Stimulated activated CD8-positive, alpha-beta memory T cell treated with anti-CD3 and anti-CD28 coated beads, Interleukin-12 subunit alpha, Interleukin-12 subunit beta, amount 100 ng/mL, for 4 hours (primary cell): ENCODE results near the gene ZNF627.
A peak's percentile ranks its signal among the peaks of the same experiment; 100 is the strongest.
"Not testable (repeated sequence)": the region's sequence is repeated elsewhere in the genome, so short reads cannot be mapped to it uniquely, and the experiment has no call there.

Experiments used
- DNase-seq: peaks from one replicate; pipeline ENCODE4 v3.0.0-alpha.2; 2020; ENCODE audit warnings: low read depth

Gene ZNF627

GRCh38 chr19:11597202-11598102 is at the start of gene ZNF627:
TSS of gene ZNF627 (plus strand) at chr19:11597483. CDS start at chr19:11597628, 145 bp downstream.
- DNase-seq: peak; percentile 95

GRCh38 chr19:11547929-11548700 is 49.2 kb upstream of the ZNF627 start:
- DNase-seq: no peak

DNA sequence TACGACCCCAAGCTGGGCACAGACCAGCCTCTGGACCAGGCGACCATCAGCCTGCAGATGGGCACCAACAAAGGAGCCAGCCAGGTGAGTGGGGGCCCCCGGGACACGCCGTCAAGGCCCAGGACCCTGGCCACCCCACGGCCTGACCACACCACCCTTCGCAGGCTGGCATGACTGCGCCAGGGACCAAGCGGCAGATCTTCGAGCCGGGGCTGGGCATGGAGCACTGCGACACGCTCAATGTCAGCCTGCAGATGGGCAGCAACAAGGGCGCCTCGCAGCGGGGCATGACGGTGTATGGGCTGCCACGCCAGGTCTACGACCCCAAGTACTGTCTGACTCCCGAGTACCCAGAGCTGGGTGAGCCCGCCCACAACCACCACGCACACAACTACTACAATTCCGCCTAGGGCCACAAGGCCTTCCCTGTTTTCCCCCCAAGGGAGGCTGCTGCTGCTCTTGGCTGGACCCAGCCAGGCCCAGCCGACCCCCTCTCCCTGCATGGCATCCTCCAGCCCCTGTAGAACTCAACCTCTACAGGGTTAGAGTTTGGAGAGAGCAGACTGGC is 47.8 kb upstream of the ZNF627 start:
- DNase-seq: no peak

DNA sequence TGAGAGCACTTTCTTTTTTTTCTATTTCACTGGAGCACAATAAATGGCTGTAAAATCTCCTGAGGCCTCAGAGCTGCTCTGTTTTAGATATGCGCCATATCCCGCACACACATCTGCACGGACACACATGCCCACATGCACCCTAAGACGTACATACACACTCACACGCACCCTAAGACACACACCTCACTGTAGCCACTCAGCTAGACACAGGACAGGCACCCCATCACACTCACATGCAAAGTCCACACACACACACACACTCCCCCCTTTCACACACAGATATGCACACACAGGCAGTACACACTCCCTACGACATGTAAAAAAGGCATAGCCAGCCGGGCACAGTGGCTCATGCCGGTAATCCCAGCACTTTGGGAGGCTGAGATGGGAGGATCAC is 47.0 kb upstream of the ZNF627 start:
- DNase-seq: no peak

GRCh38 chr19:11551603-11552235 is 45.6 kb upstream of the ZNF627 start:
- DNase-seq: no peak

GRCh38 chr19:11552666-11553372 is 44.5 kb upstream of the ZNF627 start:
- DNase-seq: no peak

- no peak for DNase-seq
Observed at GRCh38 chr19:11554160-11554559, 43.1 kb upstream of the ZNF627 start.

- no peak for DNase-seq
Observed at GRCh38 chr19:11555246-11555645, 42.0 kb upstream of the ZNF627 start.

DNA sequence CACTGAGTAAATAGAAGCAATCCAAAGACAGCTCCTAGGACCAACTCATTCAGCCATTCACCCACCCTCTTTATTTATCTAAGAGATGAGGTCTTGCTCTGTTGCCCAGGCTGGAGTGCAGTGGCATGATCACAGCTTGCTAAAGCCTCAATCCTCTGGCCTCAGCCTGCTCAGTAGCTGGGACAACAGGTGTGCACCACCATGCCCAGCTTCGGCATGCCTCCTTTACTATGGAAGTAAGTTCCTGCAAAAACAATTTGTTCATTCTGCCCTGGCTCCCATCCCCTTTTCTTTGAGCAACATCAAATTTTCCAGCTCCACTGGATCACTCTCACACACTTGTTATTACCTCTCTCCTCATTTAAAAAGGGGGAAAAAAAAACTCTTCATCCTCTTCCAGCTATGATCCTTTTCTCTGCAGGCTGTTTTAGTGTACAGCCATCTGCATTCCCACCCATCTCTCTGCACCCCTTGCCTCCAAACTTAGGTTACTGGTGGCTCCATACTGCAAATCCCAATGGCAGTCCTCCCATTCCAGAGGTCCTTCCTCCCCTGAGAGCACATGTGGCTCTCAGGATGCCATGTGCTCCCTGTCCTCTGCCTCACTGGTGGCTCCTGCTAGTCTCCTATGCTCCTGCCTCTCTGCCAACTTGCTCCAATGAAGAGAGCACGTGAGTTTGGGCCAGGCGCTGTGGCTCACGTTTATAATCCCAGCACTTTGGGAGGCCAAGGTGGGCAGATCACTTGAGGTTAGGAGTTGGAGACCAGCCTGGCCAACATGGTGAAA is 40.5 kb upstream of the ZNF627 start:
- DNase-seq: no peak

DNA sequence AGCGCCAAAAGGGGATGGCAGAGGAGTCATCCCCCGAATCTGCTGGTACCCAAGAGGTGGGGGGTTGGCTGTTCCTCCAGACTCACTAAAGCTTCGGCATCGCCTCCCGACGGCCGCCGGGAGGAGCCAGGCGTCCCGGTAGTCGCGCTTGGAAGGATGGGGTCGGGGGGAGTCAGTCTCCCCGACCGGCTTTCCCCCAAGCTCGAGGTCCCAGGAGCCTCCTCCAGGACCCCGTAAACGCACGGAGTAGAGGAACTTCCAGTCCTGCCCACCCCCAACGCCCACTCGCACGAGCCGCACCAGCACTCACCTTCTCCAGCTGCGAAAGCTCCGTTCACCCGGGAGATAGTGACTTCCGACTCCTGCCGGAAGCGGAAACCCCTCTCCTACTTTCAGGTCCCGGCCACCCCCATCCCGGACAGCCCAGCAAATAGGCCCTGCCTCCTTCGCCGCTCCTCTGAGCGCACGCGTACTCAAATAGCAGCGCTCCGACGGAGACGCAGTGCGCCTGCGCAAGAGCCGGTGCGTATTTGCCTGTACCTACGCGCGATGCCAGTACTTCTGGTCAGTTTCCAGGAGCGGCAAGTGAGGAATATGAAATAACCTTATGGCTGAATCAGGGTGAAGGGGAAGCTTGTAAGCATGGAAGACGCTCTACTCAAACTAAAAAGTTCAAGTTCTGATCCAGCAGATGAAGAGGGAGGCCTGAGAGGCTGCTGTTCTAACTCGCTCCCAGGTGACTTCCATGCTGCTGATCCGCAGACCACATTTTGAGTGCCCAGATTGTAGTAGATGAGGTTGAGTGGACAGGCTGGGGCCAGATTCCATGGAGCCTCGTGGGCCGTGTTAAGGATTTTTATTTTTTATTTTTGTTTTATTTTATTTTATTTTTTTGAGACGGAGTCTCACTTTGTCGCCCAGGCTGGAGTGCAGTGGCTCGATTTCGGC is 38.1 kb upstream of the ZNF627 start, which contains the start of gene ELOF1:
Gene ELOF1 (minus strand): TSS at position 350 of the 948 bp plus-strand sequence. CDS start 4,883 bp downstream, outside the sequence.
- peak; percentile 92 for DNase-seq

GRCh38 chr19:11560404-11561051 is 36.8 kb upstream of the ZNF627 start:
- DNase-seq: no peak

- no peak for DNase-seq
Observed at GRCh38 chr19:11563532-11563931, 33.8 kb upstream of the ZNF627 start.

- DNase-seq: not testable (repeated sequence)
Observed at GRCh38 chr19:11564082-11564807, 33.0 kb upstream of the ZNF627 start.

DNA sequence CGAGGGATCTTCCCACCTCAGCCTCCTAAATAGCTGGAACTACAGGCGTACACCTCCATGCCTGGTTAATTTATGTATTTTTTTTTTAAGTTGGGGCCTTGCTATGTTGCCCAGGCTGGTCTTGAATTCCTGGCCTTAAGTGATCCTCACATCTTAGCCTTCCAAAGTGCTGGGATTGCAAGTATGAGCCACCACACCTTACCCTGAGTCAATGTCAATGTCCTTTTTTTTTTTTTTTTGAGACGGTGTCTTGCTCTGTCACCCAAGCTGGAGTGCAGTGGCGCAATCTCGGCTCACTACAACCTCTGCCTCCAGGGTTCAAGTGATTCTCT is 31.7 kb upstream of the ZNF627 start:
- DNase-seq: not testable (repeated sequence)

GRCh38 chr19:11566164-11566563 is 31.1 kb upstream of the ZNF627 start:
- no peak for DNase-seq

- DNase-seq: no peak
Observed at GRCh38 chr19:11570039-11570462, 27.2 kb upstream of the ZNF627 start.

GRCh38 chr19:11573354-11573753 is 23.9 kb upstream of the ZNF627 start:
- not testable (repeated sequence) for DNase-seq

DNA sequence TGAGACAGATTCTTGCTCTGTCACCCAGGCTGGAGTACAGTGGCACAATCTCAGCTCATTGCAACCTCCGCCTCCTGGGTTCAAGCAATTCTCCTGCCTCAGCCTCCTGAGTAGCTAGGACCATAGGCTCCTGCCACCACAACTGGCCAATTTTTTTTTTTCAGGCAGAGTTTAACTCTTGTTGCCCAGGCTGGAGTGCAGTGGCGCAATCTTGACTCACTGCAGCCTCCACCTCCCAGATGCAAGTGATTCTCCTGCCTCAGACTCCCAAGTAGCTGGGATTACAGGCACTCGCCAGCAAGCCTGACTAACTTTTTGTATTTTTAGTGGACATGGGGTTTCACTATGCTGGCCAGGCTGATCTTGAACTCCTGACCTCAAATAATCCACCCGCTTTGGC is 23.5 kb upstream of the ZNF627 start:
- not testable (repeated sequence) for DNase-seq
